Right forelimb (tissue), 1 donor: ENCODE measurements around the gene LGALS13.

Experiments
- DNase-seq: peaks from one replicate; pipeline ENCODE4 v3.0.0-alpha.2; 2018

LGALS13 gene, protein sequence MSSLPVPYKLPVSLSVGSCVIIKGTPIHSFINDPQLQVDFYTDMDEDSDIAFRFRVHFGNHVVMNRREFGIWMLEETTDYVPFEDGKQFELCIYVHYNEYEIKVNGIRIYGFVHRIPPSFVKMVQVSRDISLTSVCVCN

DNA sequence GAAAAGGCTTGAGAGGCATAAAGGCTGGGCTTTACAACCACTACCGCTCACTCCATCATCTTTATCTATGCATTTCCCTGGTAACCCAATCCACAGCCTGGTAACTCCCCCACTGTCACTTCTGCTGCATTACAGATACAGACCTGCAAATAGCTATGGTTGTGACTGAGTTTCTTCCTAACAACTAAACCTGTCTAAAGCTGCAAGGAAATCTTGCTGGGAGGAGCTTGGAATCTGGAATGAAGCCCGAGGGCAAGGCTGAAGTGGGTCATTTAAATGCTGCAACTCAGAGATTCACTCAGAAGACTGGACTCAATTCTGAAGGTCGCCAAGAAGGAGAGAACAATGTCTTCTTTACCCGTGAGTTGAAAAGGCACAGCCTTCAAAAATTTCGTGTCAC lies at the start of gene LGALS13:
Gene LGALS13, plus strand, starts transcription at position 301 of the 400 bp plus-strand sequence. Its CDS starts 45 bp downstream, at position 346.
- no peak for DNase-seq

DNA sequence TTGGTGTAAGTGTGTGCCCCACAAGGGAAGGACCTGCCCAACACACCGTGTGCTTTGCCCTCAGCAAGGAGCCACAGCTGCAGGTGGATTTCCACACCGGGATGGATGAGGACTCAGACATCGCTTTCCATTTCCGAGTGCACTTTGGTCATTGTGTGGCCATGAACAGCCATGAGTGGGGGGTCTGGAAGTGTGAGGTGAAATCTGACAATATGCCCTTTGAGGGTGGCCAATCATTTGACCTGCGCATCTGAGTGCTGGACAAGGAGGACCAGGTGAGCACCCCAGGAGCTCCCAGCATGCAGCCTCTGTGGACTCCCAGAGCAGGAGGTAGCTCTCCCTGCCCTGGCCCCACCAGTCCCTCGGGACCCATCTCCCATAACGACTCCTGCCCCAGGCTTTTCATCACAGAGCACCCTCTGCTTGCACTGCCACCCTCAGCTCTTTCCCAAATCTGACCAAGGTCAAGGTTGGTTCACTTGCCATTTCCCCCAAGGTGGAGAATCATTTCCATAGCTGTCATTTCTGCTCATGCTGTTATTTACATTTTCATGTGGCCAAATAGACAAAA lies 49.2 kb upstream of the LGALS13 start:
- DNase-seq: no peak

DNA sequence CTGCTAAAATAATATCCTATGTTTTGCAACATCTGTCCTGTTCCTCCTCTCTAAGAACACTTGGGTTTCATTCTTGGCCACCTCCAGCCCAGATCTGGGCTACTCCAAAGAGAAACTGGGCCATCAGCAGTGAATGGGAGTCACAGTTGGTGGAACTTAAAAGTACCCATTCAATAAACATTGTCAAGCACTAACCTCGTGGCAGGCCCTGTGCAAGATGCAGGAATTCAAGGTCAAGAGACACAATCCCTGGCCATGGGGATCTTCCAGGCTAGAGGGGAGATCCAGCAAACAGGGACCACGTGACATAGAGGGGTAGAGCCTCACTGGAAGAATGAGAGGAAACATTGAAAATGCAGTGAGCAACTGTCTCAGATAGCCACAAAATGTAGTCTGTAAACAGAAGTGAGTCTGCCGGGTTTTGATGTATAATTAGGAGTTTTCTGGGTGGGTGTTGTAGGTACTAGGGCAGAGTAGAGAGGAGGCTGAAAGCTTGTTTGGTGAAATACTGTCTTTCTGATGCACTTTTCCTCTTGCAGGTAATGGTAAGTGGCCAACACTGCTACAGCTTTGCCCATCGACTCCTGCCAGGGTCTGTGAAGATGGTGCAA lies 47.5 kb upstream of the LGALS13 start:
- no peak for DNase-seq

DNA sequence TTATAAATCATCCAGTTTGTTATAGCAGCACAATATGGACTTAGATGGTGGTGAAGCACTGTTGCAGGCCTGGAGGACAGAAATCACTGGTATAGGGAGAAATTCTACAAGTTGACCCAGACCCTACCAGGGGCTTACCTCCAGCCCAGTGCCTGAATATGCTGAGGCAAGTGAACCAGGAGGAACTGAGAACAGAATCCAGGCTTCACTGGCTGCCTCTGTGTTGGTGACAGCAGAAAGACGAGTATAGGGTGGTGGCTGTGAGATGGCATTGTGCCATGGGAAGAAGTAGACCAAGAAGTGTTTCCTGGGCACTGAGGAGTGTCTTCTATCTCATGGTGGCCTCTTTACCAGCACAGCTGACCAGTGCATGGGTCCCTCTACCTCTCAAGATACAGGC lies 46.4 kb upstream of the LGALS13 start:
- DNase-seq: no peak

DNA sequence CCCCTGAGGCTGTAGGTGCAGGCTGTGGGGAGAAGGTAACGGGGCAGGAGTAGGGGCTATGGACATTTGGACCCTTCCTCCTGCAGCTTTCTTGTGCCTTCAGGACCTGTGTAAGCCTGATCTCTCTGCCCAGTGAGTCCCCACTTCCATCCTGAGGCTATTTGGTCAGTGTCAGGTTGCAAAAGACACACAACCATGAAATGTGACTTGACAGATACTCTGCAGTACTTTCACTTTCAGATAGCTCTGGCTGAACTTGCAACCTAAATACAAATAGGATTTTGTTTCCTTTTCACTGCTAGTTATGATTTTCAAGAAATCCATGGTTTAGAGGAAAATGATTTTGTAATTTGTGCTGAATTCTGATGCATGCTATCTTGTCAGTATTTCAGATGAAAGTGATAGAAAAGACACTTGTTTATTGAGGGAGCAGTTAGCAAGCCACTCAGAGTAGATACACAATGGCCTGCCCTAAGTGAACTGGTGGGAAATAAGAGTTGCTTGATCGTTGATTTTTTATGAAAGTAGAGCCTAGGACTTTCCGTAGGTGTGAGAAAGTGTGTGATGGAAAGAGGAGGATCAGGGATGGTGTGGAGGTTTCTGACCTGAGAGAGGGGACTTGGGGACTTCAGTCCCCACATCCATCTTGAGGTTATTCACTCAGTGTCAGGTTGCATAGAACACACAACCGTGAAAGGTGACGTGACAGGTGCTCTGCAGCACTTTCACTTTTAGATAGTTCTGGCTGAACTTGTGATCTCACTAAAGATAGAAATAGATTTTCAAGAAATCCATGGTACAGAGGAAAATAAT lies 44.3 kb upstream of the LGALS13 start:
- DNase-seq: no peak

DNA sequence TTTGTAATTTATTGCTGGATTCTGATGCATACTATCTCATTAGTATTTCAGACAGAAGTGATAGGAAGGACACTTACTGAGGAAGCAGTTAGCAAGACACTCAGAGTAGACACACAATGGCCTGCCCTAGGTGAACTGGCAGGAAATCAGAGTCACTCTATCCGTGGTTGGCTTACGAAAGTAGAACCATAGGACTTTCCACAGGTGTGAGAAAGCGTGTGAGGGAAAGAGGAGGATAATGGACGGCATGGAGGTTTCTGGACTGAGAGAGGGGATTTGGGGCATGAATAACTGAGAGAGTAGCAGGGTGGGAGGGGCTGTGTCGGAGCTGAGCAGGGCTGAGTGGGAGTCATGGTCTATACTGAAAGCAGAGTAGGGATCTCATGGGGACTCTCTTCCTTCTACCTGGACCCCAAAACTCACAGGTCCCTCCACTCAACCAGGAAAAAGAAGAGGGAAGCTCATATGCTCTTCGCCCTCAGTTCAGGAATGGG lies 43.7 kb upstream of the LGALS13 start:
- no peak for DNase-seq

DNA sequence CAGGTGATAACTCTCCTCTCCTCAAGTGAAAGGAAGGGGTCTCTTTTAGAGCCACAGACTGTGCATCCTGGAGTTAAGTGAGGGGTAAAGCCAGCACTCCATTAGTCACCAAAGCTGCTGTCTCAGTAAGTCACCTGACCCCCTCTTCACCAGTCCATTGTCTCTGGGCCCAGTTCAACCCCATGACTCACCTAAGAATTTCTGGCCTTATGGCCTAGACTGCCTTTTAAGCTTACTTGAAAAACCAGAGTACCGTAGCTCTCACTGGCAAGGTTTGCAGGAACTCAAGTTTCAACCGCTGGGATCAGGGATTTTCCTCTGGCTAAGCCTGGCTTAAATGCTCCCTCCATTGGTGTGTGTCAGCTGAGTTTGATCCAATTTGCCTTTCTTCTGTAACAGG lies 38.9 kb upstream of the LGALS13 start:
- no peak for DNase-seq

DNA sequence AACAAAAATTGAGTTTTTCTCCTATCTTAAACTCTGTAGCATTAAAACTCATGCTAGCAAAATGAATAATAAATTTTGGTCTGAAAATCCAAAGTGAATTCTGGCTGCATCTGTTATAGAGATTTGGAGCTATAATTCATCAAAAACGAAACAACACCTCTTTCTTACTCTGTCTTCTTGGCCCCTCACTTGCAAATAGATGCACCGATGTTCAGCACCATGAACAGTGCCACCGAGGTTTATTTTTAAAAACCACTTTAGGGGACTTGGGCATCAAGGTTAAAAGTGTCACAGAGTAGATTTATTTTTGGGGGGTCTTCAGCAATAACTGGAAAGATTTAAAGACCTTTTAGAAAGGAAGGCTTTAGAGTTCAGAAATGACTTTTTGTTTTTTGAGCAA lies 36.3 kb upstream of the LGALS13 start:
- no peak for DNase-seq

DNA sequence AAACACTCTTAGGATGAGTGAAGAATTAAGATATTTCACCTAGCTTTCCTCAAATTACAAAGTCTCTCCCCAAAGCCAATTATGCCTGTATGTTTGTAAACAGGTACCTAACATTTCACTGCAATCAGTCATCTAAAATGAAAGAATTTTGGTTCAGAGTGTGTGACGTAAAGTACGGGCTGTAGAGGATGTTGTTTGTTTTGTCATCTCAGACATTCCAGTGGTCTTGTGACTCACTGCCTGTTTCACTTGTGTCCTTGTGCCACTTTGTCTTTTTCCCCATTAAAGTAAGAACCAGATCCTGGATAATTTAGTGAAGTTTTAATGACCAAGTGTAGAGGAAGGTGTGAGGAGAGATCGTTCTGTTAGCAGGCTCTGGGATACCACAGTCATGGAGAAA lies 33.7 kb upstream of the LGALS13 start:
- DNase-seq: no peak

DNA sequence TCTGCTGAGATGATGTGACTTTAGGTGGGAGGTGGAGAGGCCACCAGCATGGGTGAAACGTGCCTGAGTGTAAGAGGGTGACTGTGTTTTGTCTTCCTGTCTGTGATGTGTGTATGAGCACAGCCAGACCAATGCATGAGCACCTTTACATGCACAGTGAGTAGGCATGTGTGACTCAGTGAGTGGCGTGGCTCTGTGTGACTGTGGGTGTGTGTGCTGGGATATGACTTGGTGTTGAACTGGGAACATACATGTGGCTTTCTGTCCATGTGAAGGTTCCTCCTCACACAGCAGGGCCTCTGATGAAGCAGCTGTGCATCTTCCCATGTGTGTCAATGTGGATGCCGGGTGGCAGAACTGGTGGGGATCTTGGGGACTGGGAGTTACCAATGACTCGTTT lies 19.9 kb upstream of the LGALS13 start:
- DNase-seq: no peak

DNA sequence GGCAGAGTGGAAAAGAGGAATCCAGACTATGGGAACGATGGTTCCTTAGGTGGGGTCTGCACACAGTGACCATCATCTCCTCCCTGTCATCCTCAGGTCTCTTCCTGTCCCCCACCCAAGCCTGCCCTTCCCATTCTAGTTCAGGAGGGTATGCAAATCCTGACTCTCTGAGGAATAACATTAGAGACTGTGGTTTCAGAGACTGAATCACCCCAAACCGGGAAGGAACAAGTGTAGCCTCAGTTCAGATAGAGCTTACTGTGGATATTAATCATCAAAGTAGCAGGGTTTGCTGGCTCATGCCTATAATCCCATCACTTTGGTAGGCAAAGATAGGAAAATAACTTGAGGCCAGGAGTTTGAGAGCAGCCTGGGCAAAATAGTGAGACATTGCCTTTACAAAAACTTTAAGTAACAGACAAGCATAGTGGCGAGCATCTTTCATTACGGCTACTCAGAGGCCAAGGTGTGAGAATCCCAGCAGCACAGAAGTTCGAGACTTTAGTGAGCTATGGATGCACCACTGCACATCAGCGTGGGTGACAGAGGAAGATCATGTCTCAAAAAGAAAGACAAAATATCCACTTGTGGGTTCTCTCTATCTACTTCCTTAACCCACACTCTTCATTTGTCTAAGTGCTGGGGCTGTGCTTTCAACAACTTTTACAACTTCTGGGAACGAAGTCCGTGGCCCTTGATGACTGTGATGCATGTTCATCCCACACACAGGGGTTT lies 19.3 kb upstream of the LGALS13 start:
- DNase-seq: no peak

DNA sequence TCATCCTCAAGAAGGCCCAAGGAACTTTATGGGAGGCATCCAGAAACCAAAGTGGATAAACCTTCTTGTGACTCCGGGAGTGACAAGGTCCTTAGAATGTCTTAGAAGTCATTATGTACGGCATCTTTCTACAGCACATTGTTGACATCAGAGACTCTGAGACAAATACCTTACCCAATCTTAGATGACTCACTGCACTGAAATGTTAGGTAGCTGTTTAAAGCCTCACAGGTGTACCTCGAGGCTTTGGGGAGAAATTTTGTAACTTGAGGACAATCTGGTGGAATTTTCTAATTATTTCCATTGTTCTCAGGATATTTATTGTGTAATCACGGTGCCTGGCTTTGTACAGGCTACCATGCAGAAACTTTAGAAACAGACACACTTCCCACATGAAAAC lies 14.8 kb upstream of the LGALS13 start:
- DNase-seq: no peak

DNA sequence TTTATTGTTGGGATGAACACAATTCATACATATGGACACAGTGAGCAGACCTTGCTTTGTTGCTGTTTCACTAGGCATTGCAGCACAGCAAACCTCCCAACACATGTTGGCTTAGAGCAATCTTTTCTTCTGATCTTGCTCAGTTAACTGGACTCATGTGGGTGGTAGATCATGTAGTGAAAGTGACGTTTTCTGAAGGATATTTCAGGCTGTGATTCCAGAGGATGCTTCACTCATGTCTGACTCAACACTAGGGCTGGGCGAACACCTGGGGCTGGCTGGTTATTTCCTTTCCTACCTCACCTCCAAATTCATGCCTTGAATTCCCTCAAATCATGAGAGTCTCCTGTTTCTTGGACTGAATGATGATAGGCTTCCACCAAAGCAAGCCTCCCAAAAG lies 14.3 kb upstream of the LGALS13 start:
- DNase-seq: no peak

DNA sequence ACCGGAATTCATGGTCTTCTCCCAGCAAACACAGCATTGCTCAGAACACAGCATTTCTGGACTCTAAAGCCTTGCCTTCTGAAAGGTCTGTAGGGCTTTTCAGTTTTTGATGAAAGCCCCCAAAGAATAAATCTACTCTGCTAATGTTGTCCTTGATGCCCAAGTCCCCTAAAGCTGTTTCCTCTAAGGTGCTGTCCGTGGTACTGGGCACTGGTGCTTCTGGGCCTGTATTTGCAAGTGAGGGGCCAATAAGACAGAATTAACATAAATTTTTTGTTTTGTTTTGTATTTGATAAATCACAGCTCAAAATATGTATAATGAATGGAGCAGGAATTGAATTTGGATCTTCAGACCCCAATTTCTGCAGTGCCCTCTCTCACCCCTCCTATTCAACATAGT lies 12.1 kb upstream of the LGALS13 start:
- no peak for DNase-seq

DNA sequence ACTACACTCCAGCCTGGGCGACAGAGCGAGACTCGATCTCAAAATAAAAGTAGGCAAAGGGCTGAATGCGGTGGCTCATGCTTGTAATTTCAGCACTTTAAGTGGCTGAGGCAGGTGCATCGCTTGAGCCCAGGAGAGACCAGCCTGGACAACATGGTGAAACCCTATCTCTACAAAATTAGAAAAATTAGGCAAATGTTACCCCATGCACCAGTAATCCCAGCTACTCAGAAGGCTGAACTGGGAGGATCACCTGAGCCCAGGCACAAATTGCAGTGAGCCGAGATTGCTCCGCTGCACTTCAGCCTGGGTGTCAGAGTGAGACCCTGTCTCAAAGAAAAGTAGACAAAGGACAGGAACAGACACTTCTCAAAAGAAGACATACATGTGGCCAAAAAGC lies 9.9 kb upstream of the LGALS13 start:
- DNase-seq: no peak

DNA sequence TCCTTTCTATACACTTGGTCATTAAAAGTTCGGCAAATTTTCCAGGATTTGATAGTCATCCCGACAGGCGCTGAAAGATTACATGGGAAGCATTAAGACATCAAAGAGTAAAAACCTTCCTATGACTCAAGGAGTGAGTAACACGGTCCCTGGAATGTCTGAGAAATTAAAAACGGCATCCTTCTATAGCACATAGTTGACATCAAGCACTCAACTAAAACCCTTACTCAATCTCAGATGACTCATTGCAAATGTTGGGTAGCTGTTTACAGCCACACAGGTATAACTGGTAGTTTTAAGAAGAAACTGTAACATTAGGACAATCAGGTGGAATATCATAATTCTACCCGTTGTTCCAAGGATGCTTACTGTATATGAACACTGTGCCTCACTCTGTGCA lies 6.4 kb upstream of the LGALS13 start:
- DNase-seq: no peak

DNA sequence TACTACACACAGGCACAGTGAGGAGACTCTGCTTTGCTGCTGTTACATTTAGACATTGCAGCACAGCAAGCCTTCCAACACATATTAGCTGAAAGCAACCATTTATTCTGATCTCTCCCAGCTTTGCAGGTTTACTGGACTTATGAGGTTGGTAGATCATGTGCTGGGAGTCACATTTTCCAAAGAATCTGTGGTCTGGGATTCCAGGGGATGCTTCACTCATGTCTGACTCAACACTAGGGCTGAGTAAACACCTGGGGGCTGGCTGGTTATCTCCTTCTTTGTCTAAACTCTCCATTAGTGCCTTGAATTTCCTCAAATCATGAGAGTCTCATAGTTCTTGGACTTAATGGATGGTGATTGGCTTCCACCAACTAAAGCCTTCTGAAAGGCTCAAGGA lies 5.4 kb upstream of the LGALS13 start:
- no peak for DNase-seq

DNA sequence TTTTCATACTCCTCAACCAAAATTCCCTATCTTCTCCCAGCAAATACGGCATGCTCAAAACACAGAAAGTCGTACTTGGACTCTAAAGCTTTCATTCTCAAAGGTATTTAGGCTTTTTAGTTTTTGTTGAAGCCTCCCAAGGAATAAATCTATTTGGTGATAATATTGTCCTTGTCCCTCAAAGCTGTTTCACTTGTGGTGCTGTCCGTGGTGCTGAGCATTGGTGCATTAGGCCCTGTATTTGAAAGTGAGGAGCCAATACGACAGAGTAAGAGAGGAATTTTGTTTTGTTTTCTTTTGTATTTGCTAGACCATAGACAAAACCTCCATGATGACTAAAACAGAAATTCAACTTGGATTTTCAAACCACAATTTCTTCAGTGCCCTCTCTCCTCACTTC lies 3.2 kb upstream of the LGALS13 start:
- no peak for DNase-seq

DNA sequence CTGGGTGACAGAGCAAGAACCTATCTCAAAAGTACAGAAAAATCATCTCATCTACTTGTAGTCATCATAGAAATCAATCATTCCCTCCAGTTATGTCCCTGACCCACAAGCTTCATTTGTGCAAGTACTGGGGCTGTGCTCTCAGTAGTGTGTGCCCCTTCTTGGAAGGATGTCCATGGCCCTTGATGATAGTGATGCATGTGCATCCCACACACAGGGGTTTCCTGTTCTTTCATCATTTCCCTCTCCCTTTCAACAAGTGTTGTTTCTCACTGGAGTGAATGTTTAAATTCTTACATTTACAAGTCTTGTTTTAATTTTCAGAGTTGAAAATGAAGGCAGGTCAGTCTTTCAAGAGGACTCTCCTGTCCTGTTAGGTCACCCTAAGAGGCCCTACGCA lies 1.5 kb downstream of the LGALS13 start:
- DNase-seq: no peak

DNA sequence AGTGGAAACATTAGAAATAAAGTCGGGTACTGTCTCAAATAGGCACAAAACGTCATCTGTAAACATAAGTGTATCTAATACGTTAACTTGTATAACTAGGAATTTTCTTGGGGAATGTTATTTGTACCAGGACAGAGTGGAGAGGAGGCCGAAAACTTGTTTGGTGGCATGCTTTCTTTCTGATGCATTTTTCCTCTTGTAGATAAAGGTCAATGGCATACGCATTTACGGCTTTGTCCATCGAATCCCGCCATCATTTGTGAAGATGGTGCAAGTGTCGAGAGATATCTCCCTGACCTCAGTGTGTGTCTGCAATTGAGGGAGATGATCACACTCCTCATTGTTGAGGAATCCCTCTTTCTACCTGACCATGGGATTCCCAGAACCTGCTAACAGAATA lies 4.7 kb downstream of the LGALS13 start:
- no peak for DNase-seq

DNA sequence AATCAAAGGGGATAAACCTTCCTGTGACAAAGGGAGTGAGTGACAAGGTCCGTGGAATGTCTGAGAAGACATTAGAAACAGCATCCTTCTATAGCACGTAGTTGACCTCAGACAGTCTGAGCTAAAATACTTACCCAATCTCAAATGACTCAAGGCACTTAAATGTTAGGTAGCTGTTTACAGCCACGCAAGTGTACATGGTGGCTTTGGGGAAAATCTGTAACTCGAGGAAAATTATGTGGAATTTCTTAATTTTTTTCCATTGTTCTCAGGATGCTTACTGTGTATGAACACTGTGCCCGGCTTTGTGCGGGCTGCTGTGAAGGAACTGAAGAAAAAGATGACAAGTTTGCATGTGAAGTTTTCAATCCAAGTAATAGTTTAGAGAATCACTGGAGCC lies 5.2 kb downstream of the LGALS13 start:
- no peak for DNase-seq

DNA sequence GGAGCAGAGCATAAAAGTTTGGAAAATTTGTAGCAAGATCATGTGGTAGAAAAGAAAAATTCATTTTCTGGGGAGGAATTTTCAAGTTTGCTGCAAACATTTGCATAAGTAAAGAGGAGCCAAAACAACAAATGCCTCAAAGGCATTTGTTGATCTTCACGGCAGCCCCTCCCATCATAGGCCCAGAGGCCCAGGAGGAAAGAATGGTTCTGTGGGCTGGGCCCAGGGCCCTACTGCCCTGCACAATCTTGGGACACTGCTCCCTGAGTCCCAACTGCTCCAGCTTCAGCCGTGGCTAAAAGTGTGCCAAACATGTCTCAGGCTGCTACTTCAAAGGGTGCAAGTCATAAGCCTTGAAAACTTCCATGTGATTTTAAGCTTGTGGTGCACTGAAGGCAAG lies 11.3 kb downstream of the LGALS13 start:
- no peak for DNase-seq

DNA sequence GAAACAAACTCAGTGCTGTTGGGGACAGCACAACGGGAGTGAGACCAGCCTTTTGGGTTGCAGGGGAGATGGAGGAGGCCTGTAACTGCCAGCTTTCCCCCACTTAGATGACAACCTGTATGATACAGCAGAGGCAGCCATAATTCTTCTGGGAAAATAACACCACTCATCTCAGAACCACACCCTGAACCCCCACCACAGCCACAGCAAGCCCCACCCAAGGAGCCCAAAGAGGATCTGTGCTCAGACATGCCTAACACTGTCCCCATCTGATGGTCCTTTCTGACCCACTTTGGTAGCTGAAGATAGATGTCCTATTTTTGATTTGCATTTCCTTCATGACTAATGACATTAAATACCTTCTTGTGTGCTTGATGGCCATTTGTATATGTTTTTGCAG lies 15.4 kb downstream of the LGALS13 start:
- no peak for DNase-seq
